GM23248 (cell line): Measurements from ENCODE around the gene HMCES. TPM values are rescaled to one million over a fixed set of nuclear protein-coding genes. Genes with fewer than 3 reads are reported as not detected.
A peak's percentile ranks its signal among the peaks of the same experiment; 100 is the strongest.

Experiments used
- DNase-seq: peaks from one replicate; pipeline ENCODE4 v3.0.0-alpha.2; 2015
- H2AFZ ChIP-seq: fragments of 200-600 bp; sonication (generic); 2 replicates; pipeline ENCODE4 v1.6.1; 2016; ENCODE audit warnings: antibody characterized with exemption
- H3F3A ChIP-seq: fragments of 200-600 bp; sonication (generic); 2 replicates; pipeline ENCODE4 v1.6.1; 2016; ENCODE audit warnings: mild to moderate bottlenecking, antibody characterized with exemption, mixed run types; ENCODE audit not compliant: insufficient read depth
- H3K27ac ChIP-seq: fragments of 200-600 bp; sonication (generic); 2 replicates; pipeline ENCODE4 v1.5.1; 2016; ENCODE audit warnings: mild to moderate bottlenecking
- H3K27me3 ChIP-seq: fragments of 200-600 bp; sonication (generic); replicated peaks from 2 replicates; pipeline ENCODE4 v1.6.1; 2016; ENCODE audit warnings: mild to moderate bottlenecking; ENCODE audit not compliant: insufficient read depth
- H3K36me3 ChIP-seq: fragments of 200-600 bp; sonication (generic); 2 replicates; pipeline ENCODE4 v1.6.1; 2016; ENCODE audit warnings: low read depth, mild to moderate bottlenecking
- H3K4me1 ChIP-seq: fragments of 200-600 bp; sonication (generic); 2 replicates; pipeline ENCODE4 v1.6.1; 2016; ENCODE audit warnings: mild to moderate bottlenecking; ENCODE audit not compliant: insufficient read depth
- H3K4me2 ChIP-seq: fragments of 200-600 bp; sonication (generic); one replicate; pipeline ENCODE4 v1.6.1; 2016; ENCODE audit warnings: mild to moderate bottlenecking; ENCODE audit not compliant: unreplicated experiment
- H3K4me3 ChIP-seq: fragments of 200-600 bp; sonication (generic); 2 replicates; pipeline ENCODE4 v1.5.1; 2016; ENCODE audit warnings: mild to moderate bottlenecking
- H3K79me2 ChIP-seq: fragments of 200-600 bp; sonication (generic); 2 replicates; pipeline ENCODE4 v1.6.1; 2016; ENCODE audit warnings: mild to moderate bottlenecking; ENCODE audit not compliant: insufficient read depth
- H3K9ac ChIP-seq: fragments of 200-600 bp; sonication (generic); 2 replicates; pipeline ENCODE4 v1.6.1; 2016; ENCODE audit warnings: mild to moderate bottlenecking
- H3K9me2 ChIP-seq: fragments of 200-600 bp; sonication (generic); 2 replicates; pipeline ENCODE4 v1.6.1; 2016; ENCODE audit warnings: mixed run types, mild to moderate bottlenecking, moderate library complexity; ENCODE audit not compliant: insufficient read depth
- H3K9me3 ChIP-seq: fragments of 200-600 bp; sonication (generic); one replicate; pipeline ENCODE4 v1.6.1; 2017; ENCODE audit warnings: low read depth
- H4K20me1 ChIP-seq: fragments of 200-600 bp; sonication (generic); 2 replicates; pipeline ENCODE4 v1.6.0; 2016; ENCODE audit not compliant: insufficient read depth
- EZH2 ChIP-seq: fragments of 200-600 bp; sonication (generic); IDR thresholded peaks from 2 replicates; pipeline ENCODE4 v1.6.1; 2018; ENCODE audit warnings: antibody characterized with exemption, mild to moderate bottlenecking; ENCODE audit not compliant: insufficient read depth, poor library complexity, severe bottlenecking
- EZH2phosphoT487 ChIP-seq: fragments of 200-600 bp; sonication (generic); IDR thresholded peaks from 2 replicates; pipeline ENCODE4 v1.6.1; 2018; ENCODE audit warnings: antibody characterized with exemption, moderate library complexity, mild to moderate bottlenecking, low read depth; ENCODE audit not compliant: insufficient read depth
- WGBS, 2 experiments: methylation state at CpG; one replicate each; pipeline ENCODE4 v1.1.6; 2015 to 2017; ENCODE audit warnings: low lambda C conversion rate in 2 of 2, low coverage in 1 of 2; ENCODE audit errors: missing lambda C conversion rate in 2 of 2; 5-methylcytosine and 5-hydroxymethylcytosine counted together
- in situ Hi-C: fragments of 300-500 bp; cut with MboI; formaldehyde crosslinking; loops from 2 replicates; pipeline ENCODE4 v1.15.0; 2020
- polyA plus RNA-seq: library from polyadenylated mRNA; unstranded; fragments of >200 nt; fragmentation: Nextera tagmentation; extraction: Ambion mirVana; gene quantifications from 2 replicates; pipeline ENCODE4 v1.2.1, GENCODE V29; 2016
- total RNA-seq: library from RNA; depleted of rRNA; stranded (reverse); fragments of >200 nt; shearing (Covaris generic); gene quantifications from 2 replicates; pipeline ENCODE4 v1.2.3, GENCODE V29; 2014

HMCES gene
- total and polyA plus RNA-seq, 2 experiments from 2014 or later = 12.5 to 33.2 TPM

- TF ChIP-seq EZH2phosphoT487 = no peak
- TF ChIP-seq EZH2 = no peak
- Histone ChIP-seq H3K27me3 (no peaks in the 10 kb centered on the region), H3K36me3 (no peaks in the 10 kb centered on the region), H3K79me2 (peaks cover 4% of the 10 kb centered on the region; the same call in 1 of the 2 replicates), H3K4me2 (no peak overlapping the region), H3K4me1 (0 out of 2 replicates have a peak, but pooled peaks cover 5% of the 10 kb centered on the region), H3F3A (no peaks in the 10 kb centered on the region), H3K9ac (no peak overlapping the region), H3K9me2 (no peaks in the 10 kb centered on the region), H4K20me1 (no peaks in the 10 kb centered on the region), H3K4me3 (no peak overlapping the region), H3K9me3 (no peaks in the 10 kb centered on the region), H2AFZ (no peak overlapping the region), H3K27ac (no peak overlapping the region)
- no peak for DNase-seq
- in situ Hi-C loops = no loop called here
These were observed 34.2 kb downstream of the HMCES start for GRCh38 chr3:129312671-129313414.

GRCh38 chr3:129313415-129313664 is 34.7 kb downstream of the HMCES start:
- Histone ChIP-seq H3F3A (no peaks in the 10 kb centered on the region), H4K20me1 (no peaks in the 10 kb centered on the region), H2AFZ (no peak overlapping the region), H3K79me2 (peaks cover 4% of the 10 kb centered on the region; the same call in 1 of the 2 replicates), H3K27me3 (no peaks in the 10 kb centered on the region), H3K27ac (no peak overlapping the region), H3K9me2 (no peaks in the 10 kb centered on the region), H3K9ac (no peak overlapping the region), H3K4me3 (no peak overlapping the region), H3K4me2 (no peak overlapping the region), H3K4me1 (0 out of 2 replicates have a peak, but pooled peaks cover 5% of the 10 kb centered on the region), H3K36me3 (no peaks in the 10 kb centered on the region), H3K9me3 (no peaks in the 10 kb centered on the region)
- no peak for TF ChIP-seq EZH2phosphoT487
- no peak for TF ChIP-seq EZH2
- in situ Hi-C loops = no loop called here
- DNase-seq = no peak

- Histone ChIP-seq H3K79me2 (peaks cover 4% of the 10 kb centered on the region; the same call in 1 of the 2 replicates), H3K9me2 (no peaks in the 10 kb centered on the region), H3K9ac (peak overlapping the region; percentile 92), H3K4me1 (0 out of 2 replicates have a peak, but pooled peaks cover 5% of the 10 kb centered on the region), H3K27me3 (no peaks in the 10 kb centered on the region), H3K9me3 (no peaks in the 10 kb centered on the region), H3K4me3 (peak overlapping the region; percentile 97), H3F3A (no peaks in the 10 kb centered on the region), H3K4me2 (peak overlapping the region; percentile 94), H3K27ac (peak overlapping the region; percentile 84; the same call in 1 of the 2 replicates), H4K20me1 (no peaks in the 10 kb centered on the region), H2AFZ (peak overlapping the region; percentile 70), H3K36me3 (no peaks in the 10 kb centered on the region)
- 36 to 42% methylated on average over 7 of the region's 7 CpGs for WGBS, 2 experiments
- in situ Hi-C loops = no loop called here
- TF ChIP-seq EZH2 = no peak
- no peak for TF ChIP-seq EZH2phosphoT487
- peak; percentile 56 for DNase-seq
These were observed 35.2 kb downstream of the HMCES start for GRCh38 chr3:129313665-129314385.

GRCh38 chr3:129314386-129315222 is 35.9 kb downstream of the HMCES start:
- peak overlapping the region; percentile 70 for H2AFZ ChIP-seq
- 1 to 2% methylated on average over 53 of the region's 53 CpGs for WGBS, 2 experiments
- no peaks in the 10 kb centered on the region for H3K27me3 ChIP-seq
- H3K4me1 ChIP-seq = 0 out of 2 replicates have a peak, but pooled peaks cover 5% of the 10 kb centered on the region
- H3F3A ChIP-seq = no peaks in the 10 kb centered on the region
- no peak for TF ChIP-seq EZH2
- no peak for TF ChIP-seq EZH2phosphoT487
- H3K9ac ChIP-seq = peak overlapping the region; percentile 92
- H3K79me2 ChIP-seq = peaks cover 4% of the 10 kb centered on the region; the same call in 1 of the 2 replicates
- H3K27ac ChIP-seq = peak overlapping the region; percentile 84
- H3K4me2 ChIP-seq = peak overlapping the region; percentile 94
- DNase-seq = peak; percentile 92
- H3K4me3 ChIP-seq = peak overlapping the region; percentile 97
- no peaks in the 10 kb centered on the region for H3K9me2 ChIP-seq
- in situ Hi-C loops = no loop called here
- no peaks in the 10 kb centered on the region for H3K36me3 ChIP-seq
- no peaks in the 10 kb centered on the region for H3K9me3 ChIP-seq
- no peaks in the 10 kb centered on the region for H4K20me1 ChIP-seq
